Type B pancreatic cell (in vitro differentiated cells): ENCODE results near the gene NEDD9. TPM values are rescaled to one million over a fixed set of nuclear protein-coding genes. Genes with fewer than 3 reads are reported as not detected.

ENCODE experiments used
- DNase-seq: peaks from one replicate; pipeline ENCODE4 v3.0.0; 2021; ENCODE audit warnings: mixed read lengths; ENCODE audit not compliant: unreplicated experiment; ENCODE audit errors: extremely low spot score
- H3K27ac Mint-ChIP-seq: 2 replicates; pipeline ENCODE4 v1.8.0; 2021; ENCODE audit warnings: mild to moderate bottlenecking, mixed read lengths
- H3K27me3 Mint-ChIP-seq: 2 replicates; pipeline ENCODE4 v1.8.0; 2021; ENCODE audit warnings: mixed read lengths
- H3K36me3 Mint-ChIP-seq: 2 replicates; pipeline ENCODE4 v1.8.0; 2021; ENCODE audit warnings: mixed read lengths
- H3K4me1 Mint-ChIP-seq: one replicate; pipeline ENCODE4 v1.8.0; 2021; ENCODE audit warnings: mixed read lengths; ENCODE audit not compliant: unreplicated experiment
- H3K4me3 Mint-ChIP-seq: 2 replicates; pipeline ENCODE4 v1.8.0; 2021; ENCODE audit warnings: mild to moderate bottlenecking, mixed read lengths
- H3K9me3 Mint-ChIP-seq: 2 replicates; pipeline ENCODE4 v1.8.0; 2021; ENCODE audit warnings: mixed read lengths
- CTCF ChIP-seq: fragments of 200-600 bp; sonication (generic); conservative IDR thresholded peaks from 2 replicates; pipeline ENCODE4 v1.5.0; 2021; ENCODE audit warnings: antibody characterized with exemption, mild to moderate bottlenecking
- total RNA-seq: library from RNA; stranded (reverse); gene quantifications from 2 replicates; pipeline ENCODE4 v1.2.1, GENCODE V29; 2021; ENCODE audit warnings: low replicate concordance

Gene NEDD9
- total RNA-seq, 1 donor from 2014 or later, result 21.3 TPM

DNA sequence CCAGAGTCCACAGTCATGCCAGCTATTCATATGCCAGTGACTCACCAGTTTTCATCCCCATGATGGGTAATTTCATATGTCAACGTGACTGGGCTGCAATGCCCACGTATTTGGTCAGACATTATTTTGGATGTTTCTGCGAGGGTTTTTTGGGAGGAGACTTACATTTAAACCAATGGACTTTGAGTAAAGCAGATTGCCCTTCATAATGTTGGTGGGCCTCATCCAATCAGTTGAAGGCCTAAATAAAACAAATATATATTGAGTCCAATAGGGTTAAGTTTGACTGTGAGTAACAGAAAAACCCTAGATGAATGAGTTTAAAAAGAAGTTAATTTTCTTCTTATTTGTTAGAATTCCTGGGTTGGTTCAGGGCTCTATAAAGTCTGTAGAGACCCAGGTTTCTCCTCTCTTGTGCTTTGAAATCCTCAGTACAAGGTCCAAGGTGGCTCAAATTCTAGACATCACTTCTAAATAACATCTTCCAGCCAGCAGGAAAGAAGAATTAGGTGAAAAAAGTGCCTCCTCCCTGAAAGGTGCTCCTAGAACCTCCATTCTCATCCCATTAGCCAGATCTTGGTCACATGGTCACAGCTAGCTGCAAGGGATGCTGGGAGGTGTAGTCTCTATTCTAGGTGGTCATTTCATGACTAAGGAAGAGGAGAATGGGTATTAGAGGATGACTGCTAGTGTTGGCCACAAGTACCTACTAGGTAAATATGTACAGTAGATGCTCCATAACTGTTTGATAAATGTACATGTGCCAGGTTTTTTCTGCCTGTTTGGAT is 16.7 kb upstream of the NEDD9 start:
- Mint-ChIP-seq H3K9me3 (peaks cover 6% of the 10 kb centered on the region), H3K4me3 (no peak overlapping the region), H3K27me3 (no peaks in the 10 kb centered on the region), H3K27ac (no peak overlapping the region), H3K36me3 (peaks cover 4% of the 10 kb centered on the region), H3K4me1 (peaks cover 20% of the 10 kb centered on the region)
- no peak for TF ChIP-seq CTCF
- no peak for DNase-seq

GRCh38 chr6:11246722-11247121 is 14.3 kb upstream of the NEDD9 start:
- no peak for DNase-seq
- H3K27me3 Mint-ChIP-seq, result no peaks in the 10 kb centered on the region
- H3K4me3 Mint-ChIP-seq, result no peak overlapping the region
- peaks cover 4% of the 10 kb centered on the region for H3K36me3 Mint-ChIP-seq
- peaks cover 6% of the 10 kb centered on the region for H3K9me3 Mint-ChIP-seq
- no peak for TF ChIP-seq CTCF
- no peak overlapping the region for H3K27ac Mint-ChIP-seq
- H3K4me1 Mint-ChIP-seq, result peaks cover 6% of the 10 kb centered on the region

DNA sequence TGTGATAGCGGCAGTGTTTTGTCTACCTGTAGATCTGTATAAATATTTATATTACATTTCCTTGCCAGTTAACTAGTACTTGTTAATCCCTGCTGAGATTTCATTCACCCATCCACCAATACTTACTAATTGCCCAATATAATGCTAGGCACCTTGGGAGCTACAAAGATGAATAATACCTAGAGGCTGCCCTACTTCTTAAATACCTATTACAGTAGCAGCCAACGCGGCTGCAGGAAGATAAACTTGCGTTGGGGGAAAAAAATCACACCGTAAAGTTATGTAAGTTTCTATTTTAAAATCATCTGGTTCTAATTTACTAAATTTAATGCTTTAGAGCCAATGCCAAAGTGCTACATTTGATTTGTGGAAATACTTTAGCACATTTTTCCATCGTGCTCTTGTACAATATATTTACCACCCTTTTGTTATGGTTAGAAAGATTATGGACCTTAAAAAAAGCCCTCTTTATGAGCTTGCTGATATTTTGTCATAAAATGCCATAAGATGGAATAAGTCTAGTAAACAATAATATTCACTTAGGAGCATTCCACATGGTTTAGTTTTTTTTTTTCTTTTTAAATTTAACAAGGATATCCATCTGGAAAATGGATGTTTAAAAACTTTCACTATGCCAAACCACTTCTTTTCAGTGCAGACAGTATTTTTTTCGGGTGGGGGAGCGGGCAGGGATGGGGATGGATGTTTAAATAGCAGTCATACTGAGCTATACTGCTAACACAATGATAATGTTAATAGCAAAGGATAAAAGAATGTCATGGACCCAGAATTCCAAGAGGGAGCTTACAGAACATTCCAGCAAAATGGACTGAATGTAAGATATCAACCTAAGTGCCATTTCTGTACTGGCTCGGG is 13.2 kb upstream of the NEDD9 start:
- Mint-ChIP-seq H3K27ac (no peak overlapping the region), H3K9me3 (peaks cover 6% of the 10 kb centered on the region), H3K36me3 (peaks cover 4% of the 10 kb centered on the region), H3K4me3 (no peak overlapping the region), H3K4me1 (peaks cover 4% of the 10 kb centered on the region), H3K27me3 (no peaks in the 10 kb centered on the region)
- TF ChIP-seq CTCF, result no peak
- DNase-seq, result no peak

GRCh38 chr6:11244387-11245126 is 12.1 kb upstream of the NEDD9 start:
- peaks cover 4% of the 10 kb centered on the region for H3K36me3 Mint-ChIP-seq
- no peak overlapping the region for H3K4me3 Mint-ChIP-seq
- H3K9me3 Mint-ChIP-seq, result peaks cover 6% of the 10 kb centered on the region
- H3K27me3 Mint-ChIP-seq, result no peaks in the 10 kb centered on the region
- TF ChIP-seq CTCF, result no peak
- no peak overlapping the region for H3K27ac Mint-ChIP-seq
- peaks cover 4% of the 10 kb centered on the region for H3K4me1 Mint-ChIP-seq
- DNase-seq, result no peak

DNA sequence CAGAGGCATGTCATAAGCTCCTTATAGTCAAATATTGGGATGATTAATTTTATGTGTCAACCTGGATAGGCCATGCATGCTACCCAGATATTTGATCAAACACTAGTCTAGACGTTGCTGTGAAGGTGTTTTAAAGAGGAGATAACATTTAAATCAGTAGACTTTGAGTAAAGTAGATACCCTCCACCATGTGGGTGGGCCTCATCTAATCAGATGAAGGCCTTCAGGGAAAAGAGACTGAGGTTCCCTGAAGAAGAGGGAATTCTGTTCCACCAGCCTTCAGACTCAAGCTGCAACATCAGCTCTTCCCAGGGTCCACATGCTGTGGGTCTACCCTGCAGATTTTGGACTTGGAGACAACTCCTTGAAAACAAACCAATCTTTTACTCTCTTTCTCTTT is 11.4 kb upstream of the NEDD9 start:
- H3K27ac Mint-ChIP-seq, result no peak overlapping the region
- no peak for TF ChIP-seq CTCF
- H3K4me3 Mint-ChIP-seq, result no peak overlapping the region
- H3K9me3 Mint-ChIP-seq, result peaks cover 6% of the 10 kb centered on the region
- DNase-seq, result no peak
- H3K27me3 Mint-ChIP-seq, result no peaks in the 10 kb centered on the region
- peaks cover 4% of the 10 kb centered on the region for H3K36me3 Mint-ChIP-seq
- peaks cover 4% of the 10 kb centered on the region for H3K4me1 Mint-ChIP-seq
